Measurements from ENCODE around the gene CDC16. TPM values are rescaled to one million over a fixed set of nuclear protein-coding genes. Genes with fewer than 3 reads are reported as not detected.
"Not testable (repeated sequence)": the region's sequence is repeated elsewhere in the genome, so short reads cannot be mapped to it uniquely, and the experiment has no call there.

CDC16 gene
- total and polyA plus RNA-seq, 9 donors: 50.4 to 82.2 (median 67.9) TPM

DNA sequence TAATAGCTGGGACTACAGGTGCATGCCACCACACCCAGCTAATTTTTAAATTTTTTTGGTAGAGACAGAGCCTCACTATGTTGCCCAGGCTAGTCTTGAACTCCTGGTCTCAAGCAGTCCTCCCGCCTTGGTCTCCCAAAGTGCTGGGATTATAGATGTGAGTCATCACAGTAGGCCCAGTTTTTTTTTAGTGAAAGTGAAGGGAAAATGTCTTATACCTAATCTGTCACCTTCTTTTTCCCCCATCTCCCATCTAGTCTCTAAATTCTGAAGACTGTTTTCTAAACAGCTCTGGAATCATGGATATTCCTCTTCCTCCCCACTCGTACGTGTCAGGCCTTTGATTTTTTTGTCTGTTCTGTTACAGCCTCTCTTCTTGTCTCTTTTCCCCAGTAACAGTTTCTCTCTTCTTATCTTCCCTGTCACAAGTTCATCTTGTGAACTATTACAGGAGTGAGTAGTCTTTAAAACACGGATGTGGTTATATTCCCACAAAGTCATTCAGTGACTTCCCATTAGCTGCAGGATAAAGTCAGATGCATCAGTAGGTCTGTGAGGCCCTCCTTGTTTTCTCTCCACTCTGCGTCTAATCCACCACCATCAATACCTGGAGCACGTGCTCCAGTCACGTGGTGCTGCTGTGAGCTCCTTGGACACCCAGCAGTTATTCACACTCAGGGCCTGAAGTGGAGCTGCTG lies 2.9 kb downstream of the CDC16 start:
- Histone ChIP-seq H3K9me3 (replicated peaks; ENCODE audit: control insufficient read depth, low read depth, low read length) (no peaks in the 10 kb centered on the region), H3K27ac (ENCODE audit: low read length) (no peak overlapping the region), H3K27me3 (ENCODE audit: control insufficient read depth, insufficient read depth, low read length) (peaks cover 1% of the 10 kb centered on the region), H3K4me3 (ENCODE audit: low read length) (no peak overlapping the region), H3K4me1 (ENCODE audit: control insufficient read depth, insufficient read depth, low read length) (peaks cover 5% of the 10 kb centered on the region), H3K36me3 (ENCODE audit: control insufficient read depth, insufficient read depth, low read length) (peaks cover 43% of the 10 kb centered on the region)
- no peak for DNase-seq
- 67% methylated on average over 4 of the region's 7 CpGs for WGBS (ENCODE audit: insufficient coverage)

DNA sequence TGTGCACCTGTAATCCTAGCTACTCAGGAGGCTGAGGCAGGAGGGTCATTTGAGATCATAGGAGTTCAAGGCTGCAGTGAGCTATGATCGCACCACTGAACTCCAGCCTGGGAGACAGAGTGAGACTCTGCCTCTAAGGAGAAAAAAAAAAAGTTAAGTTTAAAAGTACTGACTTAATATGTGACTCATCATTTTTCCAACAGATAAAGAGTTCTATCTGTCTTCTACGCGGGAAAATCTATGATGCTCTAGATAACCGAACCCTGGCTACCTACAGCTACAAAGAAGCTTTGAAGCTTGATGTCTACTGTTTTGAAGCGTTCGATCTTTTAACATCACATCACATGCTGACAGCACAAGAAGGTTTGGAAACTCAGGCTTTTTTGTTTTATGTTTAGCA lies 7.2 kb downstream of the CDC16 start:
- peaks cover 61% of the 10 kb centered on the region for H3K36me3 ChIP-seq (ENCODE audit: control insufficient read depth, insufficient read depth, low read length)
- DNase-seq: no peak
- no peak overlapping the region for H3K27ac ChIP-seq (ENCODE audit: low read length)
- H3K4me1 ChIP-seq (ENCODE audit: control insufficient read depth, insufficient read depth, low read length): no peaks in the 10 kb centered on the region
- no peaks in the 10 kb centered on the region for H3K9me3 ChIP-seq (replicated peaks; ENCODE audit: control insufficient read depth, low read depth, low read length)
- no peak overlapping the region for H3K4me3 ChIP-seq (ENCODE audit: low read length)
- WGBS (ENCODE audit: insufficient coverage): no CpG with 5 or more reads among the region's 6 CpGs
- H3K27me3 ChIP-seq (ENCODE audit: control insufficient read depth, insufficient read depth, low read length): no peaks in the 10 kb centered on the region

DNA sequence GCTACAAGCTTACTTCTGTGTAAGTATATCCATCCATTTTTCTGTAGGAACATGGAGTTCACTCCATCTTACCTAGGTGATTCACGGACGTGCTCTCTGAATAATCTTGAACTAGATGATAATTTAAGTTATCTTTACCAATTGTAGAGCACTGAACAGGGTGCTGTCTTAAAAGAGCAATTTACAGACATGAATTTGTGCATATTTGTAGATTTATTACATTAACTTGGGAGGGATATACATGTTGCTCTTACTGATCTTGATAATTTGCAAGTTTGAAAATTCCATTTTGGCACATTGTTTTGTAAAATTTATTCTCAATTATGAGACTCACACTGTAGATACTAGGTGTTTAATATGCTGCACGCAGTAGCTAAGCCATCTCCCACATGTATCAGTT lies 9.3 kb downstream of the CDC16 start:
- H3K9me3 ChIP-seq (replicated peaks; ENCODE audit: control insufficient read depth, low read depth, low read length): no peaks in the 10 kb centered on the region
- H3K36me3 ChIP-seq (ENCODE audit: control insufficient read depth, insufficient read depth, low read length): peaks cover 66% of the 10 kb centered on the region
- H3K4me3 ChIP-seq (ENCODE audit: low read length): no peak overlapping the region
- no peaks in the 10 kb centered on the region for H3K27me3 ChIP-seq (ENCODE audit: control insufficient read depth, insufficient read depth, low read length)
- WGBS (ENCODE audit: insufficient coverage): no CpG with 5 or more reads among the region's 3 CpGs
- H3K27ac ChIP-seq (ENCODE audit: low read length): no peak overlapping the region
- DNase-seq: no peak
- H3K4me1 ChIP-seq (ENCODE audit: control insufficient read depth, insufficient read depth, low read length): no peaks in the 10 kb centered on the region

DNA sequence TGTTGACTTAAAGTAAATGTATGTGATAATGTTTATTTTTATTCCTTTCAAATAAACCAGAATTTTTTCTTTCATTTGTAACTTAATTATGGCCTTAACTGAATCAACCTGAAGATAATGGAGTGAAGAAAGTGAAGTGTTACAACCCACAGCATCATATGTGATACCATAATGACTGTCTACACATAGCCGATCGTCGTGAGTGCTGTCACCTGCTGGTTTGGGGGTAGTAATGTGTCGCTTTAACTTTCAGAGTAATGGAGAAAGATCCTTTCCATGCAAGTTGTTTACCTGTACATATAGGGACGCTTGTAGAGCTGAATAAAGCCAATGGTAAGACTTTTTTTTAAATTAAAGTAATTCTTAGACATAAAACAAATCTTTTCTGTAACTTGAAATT lies 9.9 kb downstream of the CDC16 start:
- Histone ChIP-seq H3K27ac (ENCODE audit: low read length) (no peak overlapping the region), H3K36me3 (ENCODE audit: control insufficient read depth, insufficient read depth, low read length) (peaks cover 65% of the 10 kb centered on the region), H3K9me3 (replicated peaks; ENCODE audit: control insufficient read depth, low read depth, low read length) (no peaks in the 10 kb centered on the region), H3K27me3 (ENCODE audit: control insufficient read depth, insufficient read depth, low read length) (no peaks in the 10 kb centered on the region), H3K4me3 (ENCODE audit: low read length) (no peak overlapping the region), H3K4me1 (ENCODE audit: control insufficient read depth, insufficient read depth, low read length) (no peaks in the 10 kb centered on the region)
- WGBS (ENCODE audit: insufficient coverage): no CpG with 5 or more reads among the region's 5 CpGs
- no peak for DNase-seq

DNA sequence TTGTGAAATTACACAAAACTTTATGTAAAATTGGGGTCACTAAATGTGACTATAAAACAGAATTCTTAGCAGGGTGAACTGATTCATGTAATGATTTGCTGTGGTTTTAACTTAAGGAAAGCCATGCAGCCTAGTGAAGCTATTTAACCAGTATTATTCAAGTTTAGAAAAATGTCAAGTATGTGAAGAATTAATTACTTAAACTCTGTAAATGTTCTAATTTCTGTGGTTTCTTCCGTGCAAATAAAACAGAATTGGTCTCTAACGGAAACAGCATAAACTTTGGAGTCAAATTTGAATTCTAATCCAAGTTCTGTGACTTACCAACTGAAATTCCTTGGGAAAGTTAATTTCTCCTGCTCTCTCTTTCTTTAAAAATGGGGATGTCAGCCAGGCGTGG lies 13.3 kb downstream of the CDC16 start:
- DNase-seq: no peak

DNA sequence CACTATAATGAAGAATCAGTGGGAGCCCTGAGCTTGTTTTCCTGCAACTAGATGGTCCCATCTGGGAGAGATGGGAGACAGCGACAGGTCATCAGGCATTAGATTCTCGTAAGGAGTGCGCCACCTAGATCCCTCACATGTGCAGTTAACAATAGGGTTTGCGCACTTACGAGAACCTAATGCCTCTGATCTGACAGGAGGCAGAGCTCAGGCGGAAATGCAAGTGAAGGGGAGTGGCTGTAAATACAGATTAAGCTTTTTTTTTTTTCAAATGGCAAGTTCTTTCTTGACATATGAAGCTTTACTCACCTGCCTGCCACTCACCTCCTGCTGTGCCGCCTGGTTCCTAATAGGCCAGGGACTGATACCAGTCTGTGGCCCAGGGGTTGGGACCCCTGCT lies 14.4 kb downstream of the CDC16 start:
- no peaks in the 10 kb centered on the region for H3K4me1 ChIP-seq (ENCODE audit: control insufficient read depth, insufficient read depth, low read length)
- no peak for DNase-seq

More for the DNA sequence above, 13.3 kb downstream of the CDC16 start:
- H3K36me3 ChIP-seq (ENCODE audit: control insufficient read depth, insufficient read depth, low read length): peaks cover 68% of the 10 kb centered on the region
- H3K9me3 ChIP-seq (replicated peaks; ENCODE audit: control insufficient read depth, low read depth, low read length): no peaks in the 10 kb centered on the region
- no peak overlapping the region for H3K4me3 ChIP-seq (ENCODE audit: low read length)
- no peaks in the 10 kb centered on the region for H3K4me1 ChIP-seq (ENCODE audit: control insufficient read depth, insufficient read depth, low read length)
- WGBS (ENCODE audit: insufficient coverage): no CpG with 5 or more reads among the region's 3 CpGs
- no peaks in the 10 kb centered on the region for H3K27me3 ChIP-seq (ENCODE audit: control insufficient read depth, insufficient read depth, low read length)
- H3K27ac ChIP-seq (ENCODE audit: low read length): no peak overlapping the region

DNA sequence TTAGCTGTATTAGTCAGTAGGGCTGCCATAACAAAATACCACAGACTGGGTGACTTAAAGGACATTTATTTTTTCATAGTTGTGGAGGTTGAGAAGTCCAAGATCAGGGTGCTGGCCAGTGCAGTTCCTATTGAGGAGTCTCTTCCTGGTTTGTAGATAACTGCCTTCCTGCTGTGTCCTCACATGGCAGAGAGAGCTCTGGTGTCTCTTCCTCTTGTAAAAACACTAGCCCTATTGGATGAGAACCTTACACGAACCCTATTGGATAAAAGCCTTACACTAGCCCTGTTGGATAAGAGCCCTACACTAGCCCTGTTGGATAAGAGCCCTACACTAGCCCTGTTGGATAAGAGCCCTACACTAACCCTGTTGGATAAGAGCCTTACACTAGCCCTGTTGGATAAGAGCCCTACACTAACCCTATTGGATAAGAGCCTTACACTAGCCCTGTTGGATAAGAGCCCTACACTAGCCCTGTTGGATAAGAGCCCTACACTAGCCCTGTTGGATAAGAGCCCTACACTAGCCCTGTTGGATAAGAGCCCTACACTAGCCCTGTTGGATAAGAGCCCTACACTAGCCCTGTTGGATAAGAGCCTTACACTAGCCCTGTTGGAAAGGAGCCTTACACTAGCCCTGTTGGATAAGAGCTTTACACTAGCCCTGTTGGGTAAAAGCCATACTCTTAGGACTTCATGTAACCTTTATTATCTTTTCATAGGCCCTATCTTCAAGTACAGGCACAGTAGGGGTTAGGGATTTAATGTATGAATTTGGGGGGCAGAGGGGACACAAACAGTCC lies 17.1 kb downstream of the CDC16 start:
- H3K27me3 ChIP-seq (ENCODE audit: control insufficient read depth, insufficient read depth, low read length); H3K27ac ChIP-seq (ENCODE audit: low read length); H3K4me3 ChIP-seq (ENCODE audit: low read length); H3K4me1 ChIP-seq (ENCODE audit: control insufficient read depth, insufficient read depth, low read length); H3K9me3 ChIP-seq (replicated peaks; ENCODE audit: control insufficient read depth, low read depth, low read length); DNase-seq: not testable (repeated sequence)
- H3K36me3 ChIP-seq (ENCODE audit: control insufficient read depth, insufficient read depth, low read length): peaks cover 65% of the 10 kb centered on the region
- WGBS (ENCODE audit: insufficient coverage): no CpG with 5 or more reads among the region's 1 CpG

More for the DNA sequence above, 14.4 kb downstream of the CDC16 start:
- Histone ChIP-seq H3K36me3 (ENCODE audit: control insufficient read depth, insufficient read depth, low read length) (peaks cover 63% of the 10 kb centered on the region), H3K9me3 (replicated peaks; ENCODE audit: control insufficient read depth, low read depth, low read length) (no peaks in the 10 kb centered on the region), H3K4me3 (ENCODE audit: low read length) (no peak overlapping the region), H3K27me3 (ENCODE audit: control insufficient read depth, insufficient read depth, low read length) (no peaks in the 10 kb centered on the region), H3K27ac (ENCODE audit: low read length) (no peak overlapping the region)
- WGBS (ENCODE audit: insufficient coverage): 93% methylated on average over 5 of the region's 7 CpGs

DNA sequence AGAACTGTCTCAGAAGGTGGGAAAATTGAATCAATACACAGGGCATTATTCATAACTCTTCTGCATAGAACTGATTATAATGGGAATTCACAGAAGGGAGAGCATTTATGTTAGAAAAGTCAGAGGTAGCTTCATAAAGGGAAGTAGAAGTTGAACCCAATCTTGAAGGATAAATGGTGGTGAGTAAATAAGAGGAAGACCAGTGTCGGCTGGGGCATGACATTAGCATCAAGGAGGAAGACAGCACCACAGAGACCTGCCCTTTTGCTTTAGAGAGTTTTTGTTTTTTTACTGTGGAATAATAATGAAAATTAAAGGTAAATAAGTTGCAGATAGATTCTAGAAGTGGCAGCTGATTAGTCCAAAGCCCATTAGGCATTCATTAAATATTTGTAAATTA lies 21.9 kb downstream of the CDC16 start:
- Histone ChIP-seq H3K4me3 (ENCODE audit: low read length) (no peak overlapping the region), H3K36me3 (ENCODE audit: control insufficient read depth, insufficient read depth, low read length) (peaks cover 57% of the 10 kb centered on the region), H3K27ac (ENCODE audit: low read length) (no peak overlapping the region), H3K9me3 (replicated peaks; ENCODE audit: control insufficient read depth, low read depth, low read length) (no peaks in the 10 kb centered on the region), H3K27me3 (ENCODE audit: control insufficient read depth, insufficient read depth, low read length) (no peaks in the 10 kb centered on the region), H3K4me1 (ENCODE audit: control insufficient read depth, insufficient read depth, low read length) (no peaks in the 10 kb centered on the region)
- DNase-seq: no peak
- WGBS (ENCODE audit: insufficient coverage): 88% methylated on average over 1 of the region's 1 CpG

DNA sequence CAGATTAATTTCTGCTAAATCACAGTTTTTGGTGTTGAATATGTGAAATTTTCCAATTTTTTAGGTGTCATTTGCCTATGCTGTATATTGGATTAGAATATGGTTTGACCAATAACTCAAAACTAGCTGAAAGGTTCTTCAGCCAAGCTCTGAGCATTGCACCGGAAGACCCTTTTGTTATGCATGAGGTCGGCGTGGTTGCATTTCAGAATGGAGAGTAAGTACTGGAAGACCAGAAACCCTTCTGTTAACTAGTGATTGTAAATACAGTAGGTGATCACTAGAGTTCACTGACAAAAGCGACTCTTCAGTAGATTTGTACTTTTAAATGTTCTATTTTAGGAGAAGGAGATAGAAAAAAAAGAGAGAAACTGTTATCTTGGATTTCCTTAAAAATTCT lies 22.3 kb downstream of the CDC16 start:
- Histone ChIP-seq H3K4me1 (ENCODE audit: control insufficient read depth, insufficient read depth, low read length) (no peaks in the 10 kb centered on the region), H3K27ac (ENCODE audit: low read length) (no peak overlapping the region), H3K9me3 (replicated peaks; ENCODE audit: control insufficient read depth, low read depth, low read length) (no peaks in the 10 kb centered on the region), H3K27me3 (ENCODE audit: control insufficient read depth, insufficient read depth, low read length) (no peaks in the 10 kb centered on the region), H3K4me3 (ENCODE audit: low read length) (no peak overlapping the region), H3K36me3 (ENCODE audit: control insufficient read depth, insufficient read depth, low read length) (peaks cover 54% of the 10 kb centered on the region)
- WGBS (ENCODE audit: insufficient coverage): 88% methylated on average over 3 of the region's 4 CpGs
- no peak for DNase-seq

DNA sequence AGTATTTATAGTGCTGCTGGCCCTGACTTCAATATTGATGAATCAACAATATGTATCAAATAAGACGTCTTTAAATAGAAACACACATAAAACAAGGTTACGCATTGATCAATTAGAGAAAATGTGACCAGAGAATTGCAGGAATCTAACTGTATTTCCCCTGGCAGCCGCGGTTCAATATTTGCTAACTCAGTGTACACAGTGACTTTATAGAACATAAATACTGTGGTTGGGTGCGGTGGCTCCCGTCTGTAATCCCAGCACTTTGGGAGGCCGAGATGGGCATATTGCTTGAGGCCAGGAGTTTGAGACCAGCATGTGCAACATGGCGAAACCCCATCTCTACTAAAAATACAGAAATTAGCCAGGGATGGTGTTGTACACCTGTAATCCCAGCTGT lies 23.9 kb downstream of the CDC16 start:
- H3K36me3 ChIP-seq (ENCODE audit: control insufficient read depth, insufficient read depth, low read length): peaks cover 61% of the 10 kb centered on the region
- H3K4me1 ChIP-seq (ENCODE audit: control insufficient read depth, insufficient read depth, low read length): no peaks in the 10 kb centered on the region
- H3K9me3 ChIP-seq (replicated peaks; ENCODE audit: control insufficient read depth, low read depth, low read length): no peaks in the 10 kb centered on the region
- no peak overlapping the region for H3K27ac ChIP-seq (ENCODE audit: low read length)
- DNase-seq: no peak
- 100% methylated on average over 1 of the region's 8 CpGs for WGBS (ENCODE audit: insufficient coverage)
- H3K4me3 ChIP-seq (ENCODE audit: low read length): no peak overlapping the region
- H3K27me3 ChIP-seq (ENCODE audit: control insufficient read depth, insufficient read depth, low read length): no peaks in the 10 kb centered on the region

Measured in muscle of leg (tissue), 11 donors.